HG03039 (cell line): ENCODE results near the gene N4BP2L2.

Source experiments
- ATAC-seq: cut with Tn5 transposase; IDR thresholded peaks from one replicate; pipeline ENCODE4 v1.9.1; 2021; ENCODE audit warnings: mild to moderate bottlenecking, moderate library complexity; ENCODE audit not compliant: unreplicated experiment

N4BP2L2 gene

GRCh38 chr13:32535115-32535514, 3.5 kb downstream of the N4BP2L2 start:
- ATAC-seq, result no peak

- peak; percentile 60 for ATAC-seq
Measured at GRCh38 chr13:32530841-32531253, 7.7 kb downstream of the N4BP2L2 start.

GRCh38 chr13:32528358-32528757, 10.2 kb downstream of the N4BP2L2 start:
- ATAC-seq, result no peak

GRCh38 chr13:32527151-32527550, 11.4 kb downstream of the N4BP2L2 start:
- ATAC-seq, result no peak

GRCh38 chr13:32525766-32526165, 12.8 kb downstream of the N4BP2L2 start:
- ATAC-seq, result no peak

GRCh38 chr13:32515246-32515645, 23.3 kb downstream of the N4BP2L2 start:
- ATAC-seq, result no peak

GRCh38 chr13:32511482-32511881, 27.1 kb downstream of the N4BP2L2 start:
- ATAC-seq, result no peak

GRCh38 chr13:32504876-32505275, 33.7 kb downstream of the N4BP2L2 start:
- no peak for ATAC-seq

GRCh38 chr13:32504263-32504662, 34.3 kb downstream of the N4BP2L2 start:
- ATAC-seq, result no peak

- no peak for ATAC-seq
Measured at GRCh38 chr13:32503727-32504126, 34.9 kb downstream of the N4BP2L2 start.

GRCh38 chr13:32501064-32501463, 37.5 kb downstream of the N4BP2L2 start:
- ATAC-seq, result no peak

GRCh38 chr13:32499538-32500210, 38.9 kb downstream of the N4BP2L2 start:
- no peak for ATAC-seq

GRCh38 chr13:32497589-32497988, 41.0 kb downstream of the N4BP2L2 start:
- no peak for ATAC-seq

GRCh38 chr13:32496599-32497160, 41.9 kb downstream of the N4BP2L2 start:
- no peak for ATAC-seq

- no peak for ATAC-seq
Measured at GRCh38 chr13:32495841-32496240, 42.8 kb downstream of the N4BP2L2 start.

GRCh38 chr13:32495429-32495828, 43.2 kb downstream of the N4BP2L2 start:
- no peak for ATAC-seq

- no peak for ATAC-seq
Measured at GRCh38 chr13:32491028-32491427, 47.6 kb downstream of the N4BP2L2 start.

- ATAC-seq, result no peak
Measured at GRCh38 chr13:32476892-32477291, 61.7 kb downstream of the N4BP2L2 start.

- ATAC-seq, result no peak
Measured at GRCh38 chr13:32476021-32476731, 62.4 kb downstream of the N4BP2L2 start.

- no peak for ATAC-seq
Measured at GRCh38 chr13:32474999-32475792, 63.4 kb downstream of the N4BP2L2 start.

GRCh38 chr13:32473650-32474049, 64.9 kb downstream of the N4BP2L2 start:
- no peak for ATAC-seq
